ENCODE data around the gene TAF8.
"Not testable (repeated sequence)": the region's sequence is repeated elsewhere in the genome, so short reads cannot be mapped to it uniquely, and the experiment has no call there.

The TAF8 gene

DNA sequence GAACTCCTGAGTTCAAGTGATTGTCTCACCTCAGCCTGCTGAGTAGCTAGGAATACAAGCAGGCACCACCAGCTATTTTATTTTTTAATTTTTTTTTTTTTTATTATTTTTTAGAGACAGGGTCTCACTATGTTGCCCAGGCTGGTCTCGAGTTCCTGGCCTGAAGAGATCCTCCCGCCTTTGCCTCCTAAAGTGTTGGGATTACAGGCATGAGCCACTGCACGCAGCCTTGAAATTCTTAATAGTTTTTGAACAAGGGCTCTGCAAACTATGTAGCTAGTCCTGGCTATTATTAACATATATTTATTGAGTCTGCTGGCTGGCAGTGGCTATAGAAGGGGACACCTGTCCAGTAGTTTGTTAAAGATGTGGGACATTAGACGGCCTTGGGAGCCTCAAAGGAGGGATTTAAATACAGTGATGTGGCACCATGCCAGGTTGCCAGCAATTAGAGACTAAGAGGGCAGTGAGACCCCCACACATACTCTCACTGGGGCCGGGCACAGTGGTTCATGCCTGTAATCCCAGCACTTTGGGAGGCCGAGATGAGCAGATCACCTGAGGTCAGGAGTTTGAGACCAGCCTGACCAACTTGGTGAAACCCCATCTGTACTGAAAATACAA is 21.1 kb upstream of the TAF8 start:
- DNase-seq (ENCODE audit: low read depth): no peak

DNA sequence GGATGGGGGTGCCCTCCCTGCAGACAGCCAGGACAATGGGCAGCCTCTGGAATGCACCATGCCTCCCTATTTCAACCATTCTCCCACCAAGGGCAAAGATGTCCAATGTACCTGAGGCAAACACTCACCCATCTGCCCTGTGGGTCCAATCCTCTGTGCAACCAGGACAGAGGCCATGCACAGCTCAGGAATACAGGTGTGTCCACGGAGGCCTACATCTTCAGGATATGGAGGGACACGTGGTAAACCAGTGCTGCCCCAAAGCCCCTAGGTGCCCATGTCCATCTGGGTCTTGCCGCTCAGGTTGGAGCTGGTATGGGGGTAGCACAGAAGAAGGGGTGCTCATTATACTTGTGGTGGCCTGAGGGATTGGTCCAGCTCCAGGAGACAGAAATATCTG is 20.4 kb upstream of the TAF8 start:
- no peak for DNase-seq (ENCODE audit: low read depth)

DNA sequence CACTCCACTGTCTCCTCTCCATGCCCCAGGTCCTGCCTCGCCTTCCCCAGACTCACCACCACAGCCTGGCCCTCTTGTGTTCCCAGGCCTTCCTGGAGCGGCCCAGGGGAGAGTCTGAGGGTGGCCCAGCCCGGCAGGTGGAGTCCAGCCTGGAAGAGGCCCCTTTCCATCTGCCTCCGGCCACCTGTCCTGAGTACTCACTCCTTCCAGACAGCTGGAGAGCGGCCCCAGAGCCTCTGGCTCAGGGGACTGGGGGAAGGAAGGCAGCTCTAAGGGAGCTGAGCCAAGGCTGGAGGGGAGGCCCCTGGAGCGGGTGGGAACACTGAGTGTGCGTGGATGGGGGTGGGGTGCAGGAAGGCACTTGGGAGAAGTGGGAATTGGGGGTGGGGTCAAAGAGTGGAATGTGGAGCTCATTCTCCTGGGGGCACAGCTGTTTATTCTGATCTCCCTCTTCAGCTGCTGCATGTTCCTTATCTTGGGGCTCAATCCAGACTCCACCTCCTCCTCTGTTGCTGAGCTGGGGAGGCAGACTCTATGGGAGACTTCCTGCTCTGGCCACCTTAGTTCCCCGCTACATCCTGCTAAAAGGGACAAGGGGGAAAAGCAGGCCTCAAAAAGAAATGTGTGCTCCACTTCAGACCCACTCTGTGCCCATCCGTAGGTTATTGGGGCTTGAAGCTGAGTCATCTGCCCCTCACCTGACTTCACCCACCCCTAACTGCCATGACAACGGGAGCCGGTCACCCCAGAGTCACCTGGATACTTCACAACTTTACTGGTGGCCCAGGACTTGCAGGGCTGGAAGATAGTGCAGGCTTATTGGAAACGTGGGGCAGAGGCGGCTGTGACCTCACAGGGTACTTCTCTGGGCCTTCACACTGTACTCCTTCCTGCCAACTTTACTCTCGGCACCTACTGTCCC is 19.5 kb upstream of the TAF8 start:
- no peak for DNase-seq (ENCODE audit: low read depth)

DNA sequence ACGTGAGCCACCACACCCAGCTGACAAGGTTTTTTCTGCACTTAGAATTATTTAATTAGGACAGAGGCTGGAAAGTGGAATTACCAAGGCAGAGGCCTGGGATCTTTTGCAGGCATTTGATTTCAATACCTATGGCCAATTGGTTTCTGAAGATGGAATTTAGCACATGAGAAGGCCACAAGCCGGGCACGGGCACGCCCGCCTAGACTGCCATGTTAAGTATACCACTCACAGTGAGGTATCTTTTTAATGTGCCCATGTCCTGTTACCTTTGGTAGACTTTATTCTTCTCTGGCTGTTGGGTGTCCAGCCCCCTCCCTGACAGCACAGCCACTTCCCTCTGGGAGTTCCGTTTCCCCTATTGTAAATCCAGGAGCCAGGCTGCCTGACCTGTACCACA is 18.0 kb upstream of the TAF8 start:
- no peak for DNase-seq (ENCODE audit: low read depth)

DNA sequence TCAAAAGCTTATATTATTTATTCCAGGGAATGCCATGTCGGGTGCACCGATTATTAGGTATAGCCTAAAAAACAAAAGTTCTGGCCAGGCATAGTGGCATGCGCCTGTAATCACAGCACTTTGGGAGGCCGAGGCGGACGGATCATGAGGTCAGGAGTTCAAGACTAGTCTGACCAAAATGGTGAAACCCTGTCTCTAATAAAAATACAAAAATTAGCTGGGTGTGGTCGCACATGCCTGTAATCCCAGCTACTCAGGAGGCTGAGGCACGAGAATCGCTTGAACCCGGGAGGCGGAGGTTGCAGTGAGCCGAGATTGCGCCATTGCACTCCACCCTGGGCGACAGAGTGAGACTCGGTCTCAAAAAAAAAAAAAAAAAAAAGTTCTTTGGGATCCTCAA is 12.7 kb upstream of the TAF8 start:
- DNase-seq (ENCODE audit: low read depth): not testable (repeated sequence)

DNA sequence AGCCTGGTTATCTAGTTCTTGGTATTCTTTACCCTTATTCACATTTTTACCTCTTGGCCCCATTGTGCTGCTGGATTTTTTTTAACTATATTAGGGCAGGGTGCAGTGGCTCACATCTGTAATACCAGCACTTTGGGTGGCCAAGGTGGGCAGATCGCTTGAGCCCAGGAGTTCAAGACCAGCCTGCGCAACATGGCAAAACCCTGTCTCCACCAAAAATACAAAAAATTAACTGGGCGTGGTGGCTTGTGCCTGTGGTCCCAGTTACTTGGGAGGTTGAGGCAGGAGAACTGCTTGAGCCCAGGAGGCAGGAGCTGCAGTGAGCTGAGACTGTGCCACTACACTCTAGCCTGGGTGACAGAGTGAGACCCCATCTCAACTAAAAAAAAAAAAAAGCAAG is 12.2 kb upstream of the TAF8 start:
- no peak for DNase-seq (ENCODE audit: low read depth)

DNA sequence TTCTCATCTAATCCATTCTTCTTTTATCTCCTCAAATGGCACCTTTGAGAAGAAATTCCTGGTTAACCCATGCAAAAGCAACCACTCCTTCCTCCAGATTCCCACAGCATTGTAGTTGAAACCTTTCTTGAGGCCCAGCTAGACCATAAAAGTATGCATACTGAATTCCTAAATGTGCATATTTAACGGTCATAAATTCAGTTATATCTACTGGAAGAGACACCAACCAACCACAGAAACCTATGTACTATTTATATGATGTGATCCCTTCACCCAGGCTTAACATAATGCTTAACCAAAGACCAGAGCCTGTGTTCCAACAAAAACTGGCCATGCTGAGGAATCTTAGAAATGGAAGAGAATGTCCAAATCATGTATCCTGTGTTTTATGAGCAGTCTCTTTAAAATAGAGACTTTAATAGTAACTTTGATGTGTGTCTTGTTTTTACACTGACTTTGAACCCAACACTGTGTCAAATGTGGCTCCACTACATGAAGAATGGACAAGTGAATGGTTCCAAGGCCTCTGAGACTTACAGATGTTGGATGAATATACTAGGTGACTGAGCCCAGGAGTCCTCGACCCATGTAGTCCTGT is 11.4 kb upstream of the TAF8 start:
- DNase-seq (ENCODE audit: low read depth): no peak

DNA sequence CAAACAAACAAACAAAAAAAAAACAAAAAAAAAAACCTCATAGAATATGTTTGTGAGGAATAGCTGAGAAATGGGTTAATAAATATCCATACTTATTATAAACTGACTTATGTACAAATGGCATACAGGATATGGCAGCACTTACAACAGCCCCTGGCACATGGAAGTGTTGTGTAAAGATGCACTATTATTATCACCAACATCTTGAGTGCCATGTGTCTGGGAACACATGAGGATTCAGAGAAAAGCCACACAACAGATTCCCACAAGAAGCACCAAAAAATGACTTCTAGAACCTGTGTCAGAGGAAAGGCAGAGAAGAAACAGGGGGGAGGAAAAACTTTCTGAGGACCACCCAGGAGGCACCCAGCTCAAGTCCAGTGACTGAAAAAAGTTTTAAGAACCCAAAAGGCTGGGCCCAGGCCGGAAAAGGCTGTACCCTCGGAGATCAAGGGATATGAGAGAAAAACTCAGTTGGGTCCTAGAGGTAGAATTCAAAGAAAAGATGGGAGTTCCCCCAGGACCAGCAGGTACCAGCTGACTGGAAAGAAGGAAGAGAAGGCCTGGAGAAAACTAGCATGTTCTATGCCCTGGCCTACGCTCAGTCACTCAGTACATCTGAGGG is 9.4 kb upstream of the TAF8 start:
- no peak for DNase-seq (ENCODE audit: low read depth)

DNA sequence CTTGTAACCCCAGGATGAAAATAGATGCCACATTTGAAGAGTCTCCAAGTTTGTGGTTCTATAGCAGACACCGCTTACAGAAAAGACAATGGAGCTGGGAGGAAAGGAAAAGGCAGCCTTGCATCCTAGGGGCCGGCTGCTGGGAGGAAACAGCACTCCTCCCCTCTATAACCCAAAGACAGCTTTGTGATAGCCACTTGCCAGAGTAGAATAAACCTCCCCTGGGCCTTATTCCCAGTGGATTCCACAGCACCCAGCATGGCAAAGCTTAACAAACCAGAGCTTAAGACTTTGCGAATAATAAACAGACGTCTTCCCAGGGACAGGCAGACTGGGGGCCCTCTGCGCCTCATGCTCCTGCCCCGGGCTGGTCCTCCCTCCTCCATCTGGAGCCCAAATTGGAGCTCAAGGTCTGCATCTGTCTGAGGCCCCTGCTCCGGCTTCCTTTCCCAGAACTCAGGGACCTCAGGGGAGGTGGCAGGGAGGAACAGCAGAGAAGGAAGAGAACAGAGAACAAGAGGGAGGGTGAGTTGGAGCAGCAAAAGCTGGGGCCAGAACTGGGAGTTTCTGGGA is 8.8 kb upstream of the TAF8 start:
- DNase-seq (ENCODE audit: low read depth): no peak

DNA sequence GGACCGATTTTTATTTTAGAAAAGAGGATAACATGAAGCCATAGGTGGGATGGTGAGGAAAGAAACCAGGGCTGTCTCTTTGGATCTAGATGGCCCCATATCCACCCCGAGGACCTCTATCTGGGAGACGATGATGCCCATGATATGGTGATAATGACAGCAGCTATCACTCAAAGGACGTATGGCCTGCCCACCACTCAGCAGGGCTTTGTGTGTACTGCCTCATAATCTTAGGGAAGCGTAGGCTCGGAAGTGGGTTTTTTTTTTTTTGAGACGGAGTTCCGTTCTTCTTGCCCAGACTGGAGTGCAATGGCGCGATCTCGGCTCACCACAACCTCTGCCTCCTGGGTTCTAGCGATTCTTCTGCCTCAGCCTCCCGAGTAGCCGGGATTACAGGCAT is 8.2 kb upstream of the TAF8 start:
- DNase-seq (ENCODE audit: low read depth): no peak

DNA sequence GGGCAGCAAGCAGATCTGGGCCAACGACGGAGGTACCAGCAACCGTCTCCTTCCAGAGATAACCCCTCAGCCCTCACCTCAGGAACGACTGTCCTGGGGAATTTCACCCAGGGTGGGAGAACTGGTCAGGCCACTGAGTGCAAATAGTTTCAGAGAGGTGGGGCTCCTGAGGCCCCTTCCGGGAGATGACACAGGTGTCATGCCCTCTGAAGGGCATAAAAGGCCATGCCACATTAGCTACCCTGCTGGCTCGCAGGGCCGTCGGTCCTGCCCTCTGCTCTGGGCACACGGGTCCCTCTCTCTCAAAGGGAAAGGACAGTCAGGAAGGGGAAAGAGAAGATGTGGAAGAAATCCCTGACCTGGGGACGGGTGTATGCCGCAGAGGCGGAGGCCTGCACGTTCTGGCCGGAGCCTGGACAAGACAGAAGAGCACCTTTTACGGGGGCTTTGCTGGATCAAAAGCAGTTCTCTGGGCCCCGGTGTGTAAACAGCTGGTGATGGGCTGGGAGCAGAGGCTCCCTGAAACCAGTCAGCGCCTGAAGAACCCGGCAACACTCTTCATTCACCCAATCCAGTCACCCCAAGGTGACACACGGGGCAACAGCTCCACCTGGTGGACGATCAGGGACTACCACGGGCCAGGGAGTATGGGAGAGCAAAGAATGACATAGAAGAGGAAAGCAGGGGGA is 6.4 kb upstream of the TAF8 start:
- DNase-seq (ENCODE audit: low read depth): peak; percentile 87

DNA sequence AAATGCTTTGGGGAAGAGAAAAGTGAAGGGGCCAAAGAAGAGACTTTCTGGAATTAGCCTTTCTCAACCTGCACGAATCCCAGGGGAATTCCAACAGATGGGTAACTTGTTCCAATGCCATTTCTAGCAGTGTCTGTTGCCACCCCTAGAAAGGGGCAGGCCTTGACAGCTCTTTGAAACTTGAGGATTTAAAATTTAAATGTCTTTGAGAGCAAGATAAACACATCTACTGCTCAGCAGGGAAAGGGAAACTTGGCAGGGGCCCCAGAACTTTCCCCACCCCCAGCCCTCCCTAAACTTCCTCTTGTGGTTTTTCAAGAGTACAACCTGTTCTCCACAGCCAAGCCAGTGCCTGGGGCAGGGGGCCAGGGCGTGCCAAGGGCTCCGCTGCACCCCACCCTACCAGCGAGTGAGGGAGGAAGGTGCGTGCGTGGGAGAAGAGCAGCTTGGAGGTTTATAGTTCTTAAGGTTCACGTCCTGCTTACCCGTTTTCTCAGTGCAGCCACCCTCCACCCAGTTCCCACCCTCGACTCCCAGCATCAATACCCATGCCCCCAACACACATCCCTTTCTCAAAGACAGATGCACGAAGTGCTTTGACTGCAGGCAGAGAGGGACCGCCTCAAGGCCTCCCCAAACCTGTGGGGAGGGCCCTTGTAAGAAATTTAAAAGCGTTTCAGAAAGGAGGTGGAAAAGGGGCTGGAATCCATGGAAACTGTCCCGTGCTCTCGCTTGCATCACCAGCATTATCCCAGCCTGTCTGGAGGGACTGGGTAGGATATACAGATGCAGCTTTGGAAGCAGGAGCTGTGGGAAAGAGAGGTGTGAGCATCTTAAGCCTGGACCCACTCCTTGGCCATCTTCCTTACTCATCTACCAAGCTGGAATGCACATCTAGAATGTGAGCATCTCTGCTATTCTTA is 4.5 kb upstream of the TAF8 start:
- DNase-seq (ENCODE audit: low read depth): peak; percentile 60

DNA sequence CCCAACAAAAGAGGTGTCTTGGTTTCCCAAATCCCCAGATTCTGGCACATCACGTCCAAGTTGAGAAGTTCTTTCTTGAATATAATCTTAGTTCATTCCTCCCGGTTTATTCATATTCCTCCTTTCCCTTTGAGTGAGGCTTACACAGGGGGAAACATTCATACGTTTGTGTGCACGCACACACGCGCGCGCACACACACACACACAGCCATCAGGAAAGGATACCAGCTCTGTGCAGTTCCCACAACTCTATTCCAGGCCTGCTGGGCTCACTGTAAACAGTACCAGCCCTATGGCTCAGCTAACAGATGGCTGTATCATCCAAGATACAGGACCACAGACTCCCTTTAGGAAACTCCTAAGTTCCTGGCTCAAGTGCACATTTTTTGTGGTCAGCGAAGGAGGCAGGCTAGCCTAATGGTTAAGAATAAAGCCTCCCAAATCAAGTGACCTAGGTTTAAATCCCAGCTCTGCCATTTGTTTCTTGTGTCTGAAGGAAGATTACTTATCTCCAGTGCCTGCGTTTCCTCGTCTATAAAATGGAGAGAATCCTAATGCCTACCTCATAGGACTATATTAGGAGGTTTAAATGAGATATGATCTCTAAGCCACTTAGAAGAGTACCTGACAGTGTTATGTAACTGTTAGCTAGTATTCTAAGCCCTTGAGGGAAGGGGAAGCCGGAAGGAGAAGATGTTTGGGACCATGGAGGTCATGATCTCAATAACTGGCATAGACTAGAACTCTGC is 3.7 kb upstream of the TAF8 start:
- DNase-seq (ENCODE audit: low read depth): no peak

DNA sequence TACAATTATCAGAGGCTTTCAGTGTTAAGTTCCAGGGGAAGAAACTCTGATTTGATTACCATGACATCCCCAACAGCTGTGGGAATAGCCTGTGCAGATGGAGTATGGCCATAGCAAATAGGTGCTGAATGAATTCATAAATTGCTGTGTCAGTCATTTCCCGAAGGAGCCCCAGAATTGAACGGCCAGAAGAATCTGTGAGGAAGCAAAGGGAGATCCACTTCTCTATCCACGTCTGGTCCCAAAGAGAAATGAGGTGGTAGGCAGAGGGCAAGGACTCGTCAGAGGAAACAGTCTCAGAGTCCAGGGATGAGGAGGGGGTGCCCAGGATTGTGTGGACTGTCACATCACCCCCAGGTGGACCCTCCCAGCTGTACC is 3.1 kb upstream of the TAF8 start:
- no peak for DNase-seq (ENCODE audit: low read depth)

DNA sequence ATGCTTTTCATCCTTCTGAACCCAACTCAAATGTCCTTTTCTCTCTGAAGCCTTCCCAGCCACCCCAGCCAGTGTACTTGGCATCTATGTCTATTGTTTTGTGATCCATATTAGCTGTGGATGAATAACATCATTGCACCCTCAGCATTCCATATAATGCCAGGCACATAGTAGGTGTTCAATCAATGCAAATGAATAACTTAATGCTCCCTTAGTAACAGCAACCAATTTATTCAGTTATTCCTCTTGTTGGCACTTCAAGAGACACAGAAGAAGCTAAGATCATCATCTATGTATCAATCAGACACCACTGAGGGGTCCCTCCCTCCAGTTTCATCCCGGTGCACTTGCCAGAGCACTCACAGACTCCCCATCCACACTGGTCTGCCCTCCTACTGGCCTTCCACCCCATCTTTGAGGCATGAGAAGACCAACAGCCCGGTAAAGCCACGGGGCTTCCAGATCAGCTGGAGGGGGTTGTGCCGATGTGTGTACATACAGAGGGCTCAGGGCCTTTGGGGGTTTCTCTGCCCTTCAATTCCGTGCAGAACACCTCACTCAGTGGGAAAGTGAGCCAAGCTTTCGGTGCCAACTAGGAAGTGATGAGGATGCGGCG is 2.4 kb upstream of the TAF8 start:
- DNase-seq (ENCODE audit: low read depth): no peak

DNA sequence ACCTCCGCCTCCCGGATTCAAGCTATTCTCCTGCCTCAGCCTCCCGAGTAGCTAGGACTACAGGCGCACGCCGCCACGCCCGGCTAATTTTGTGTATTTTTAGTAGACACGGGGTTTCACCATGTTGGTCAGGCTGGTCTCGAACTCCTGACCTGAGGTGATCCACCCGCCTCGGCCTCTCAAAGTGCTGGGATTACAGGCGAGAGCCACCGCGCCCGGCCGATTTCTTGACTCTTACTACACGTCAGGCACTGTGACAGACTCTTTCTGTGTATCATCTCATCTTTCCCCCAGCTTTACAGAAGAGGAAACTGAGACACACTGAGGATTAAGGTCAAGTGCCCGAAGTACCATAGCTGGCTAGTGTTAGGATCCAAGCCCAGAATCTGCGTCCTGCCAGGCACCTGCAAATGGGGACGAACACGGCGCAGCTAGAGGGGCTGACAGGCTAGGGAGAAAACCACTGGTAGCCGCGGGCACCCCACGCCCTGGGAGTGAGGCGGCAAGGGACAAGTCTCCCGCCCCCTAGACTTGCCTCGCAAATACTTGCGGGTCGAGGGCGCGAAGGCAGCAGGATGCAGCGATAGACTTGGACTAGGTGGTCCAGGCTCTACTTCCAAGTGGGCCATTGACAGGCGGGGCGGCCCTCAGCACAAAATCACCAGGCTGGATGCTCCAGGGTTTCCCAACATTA is 1.1 kb upstream of the TAF8 start:
- DNase-seq (ENCODE audit: low read depth): no peak

DNA sequence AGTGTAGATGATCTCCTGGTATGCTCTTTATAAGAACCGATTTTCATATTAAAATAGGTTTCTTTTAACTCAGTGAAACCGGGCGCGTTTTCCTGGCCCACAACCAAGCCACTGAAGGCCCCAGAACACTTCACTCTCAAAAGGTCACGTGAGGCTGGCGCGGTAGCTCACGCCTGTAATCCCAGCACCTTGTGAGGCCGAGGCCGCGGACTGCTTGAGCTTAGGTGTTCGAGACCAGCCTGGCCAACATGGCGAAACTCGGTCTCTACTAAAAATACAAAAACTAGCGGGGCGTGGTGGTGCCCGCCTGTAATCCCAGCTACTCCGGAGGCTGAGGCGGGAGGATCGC is 402 bp upstream of the TAF8 start:
- DNase-seq (ENCODE audit: low read depth): no peak

DNA sequence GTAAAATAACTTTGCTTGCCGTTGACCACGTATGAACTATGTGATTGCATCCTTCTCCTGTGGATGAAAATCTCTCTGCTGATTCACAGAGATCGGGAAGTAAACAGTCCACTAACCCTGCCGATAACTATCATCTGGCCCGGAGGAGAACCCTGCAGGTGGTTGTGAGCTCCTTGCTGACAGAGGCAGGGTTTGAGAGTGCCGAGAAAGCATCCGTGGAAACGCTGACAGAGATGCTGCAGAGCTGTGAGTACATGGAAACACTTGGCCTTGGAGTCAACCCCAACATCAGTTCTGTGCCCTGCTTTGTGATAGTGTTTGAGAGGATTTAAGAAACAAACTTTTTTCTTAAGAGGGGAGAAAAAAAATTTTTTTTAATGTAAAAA is 937 bp downstream of the TAF8 start:
- no peak for DNase-seq (ENCODE audit: low read depth)

DNA sequence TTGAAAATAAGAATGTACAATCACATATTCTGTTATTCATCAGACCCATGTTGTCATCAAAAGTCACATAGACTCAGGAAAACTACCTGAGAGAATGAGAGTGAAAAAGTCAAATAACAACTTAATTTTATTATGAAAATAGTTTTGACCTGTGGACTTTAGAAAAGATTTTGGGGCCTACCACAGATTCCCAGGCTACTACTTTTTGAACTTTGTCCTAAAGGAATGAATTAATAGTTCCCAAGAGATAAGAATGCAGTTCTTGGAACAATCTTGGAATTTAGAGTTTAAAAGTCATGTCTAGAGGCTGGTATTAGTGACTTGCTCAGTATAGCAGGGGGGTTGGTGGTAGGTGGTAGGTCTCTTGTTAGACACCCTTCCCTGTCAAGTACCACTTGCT is 3.3 kb downstream of the TAF8 start:
- DNase-seq (ENCODE audit: low read depth): no peak

All from stimulated activated CD8-positive, alpha-beta memory T cell treated with anti-CD3 and anti-CD28 coated beads, Interleukin-4, amount 100 ng/mL, for 24 hours (primary cell).